ENCODE measurements around the gene PSPC1. TPM values are rescaled to one million over a fixed set of nuclear protein-coding genes. Genes with fewer than 3 reads are reported as not detected.

The PSPC1 gene
- total RNA-seq, 1 donor from 2014 or later: 86.7 TPM

DNA sequence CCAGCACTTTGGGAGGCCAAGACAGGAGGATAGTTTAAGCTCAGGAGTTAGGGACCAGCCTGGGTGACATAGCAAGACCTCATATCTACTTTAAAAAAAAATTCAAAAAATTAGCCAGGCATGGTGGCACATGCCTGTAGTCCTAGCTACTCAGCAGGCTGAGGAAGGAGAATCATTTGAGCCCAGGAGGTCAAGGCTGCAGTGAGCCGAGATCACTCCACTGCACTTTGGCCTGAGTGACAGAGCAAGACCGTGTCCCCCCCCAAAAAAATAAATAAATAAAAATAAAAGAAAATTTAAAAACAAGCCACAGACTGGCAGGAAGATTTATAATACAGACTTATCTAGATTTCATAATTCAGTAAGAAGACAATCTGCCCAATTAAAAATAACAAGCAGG is 14.8 kb downstream of the PSPC1 start:
- H3K4me3 Mint-ChIP-seq: no peak overlapping the region
- H3K27ac Mint-ChIP-seq: peak overlapping the region; percentile 69
- DNase-seq (ENCODE audit: low spot score in 2 of 2, unreplicated experiment in 2 of 2): no peak
- no peaks in the 10 kb centered on the region for H3K9me3 Mint-ChIP-seq
- H3K36me3 Mint-ChIP-seq: peaks cover 36% of the 10 kb centered on the region
- H3K27me3 Mint-ChIP-seq (ENCODE audit: low read depth): no peaks in the 10 kb centered on the region
- H3K4me1 Mint-ChIP-seq: peaks cover 9% of the 10 kb centered on the region
- TF ChIP-seq, protein P1, sequence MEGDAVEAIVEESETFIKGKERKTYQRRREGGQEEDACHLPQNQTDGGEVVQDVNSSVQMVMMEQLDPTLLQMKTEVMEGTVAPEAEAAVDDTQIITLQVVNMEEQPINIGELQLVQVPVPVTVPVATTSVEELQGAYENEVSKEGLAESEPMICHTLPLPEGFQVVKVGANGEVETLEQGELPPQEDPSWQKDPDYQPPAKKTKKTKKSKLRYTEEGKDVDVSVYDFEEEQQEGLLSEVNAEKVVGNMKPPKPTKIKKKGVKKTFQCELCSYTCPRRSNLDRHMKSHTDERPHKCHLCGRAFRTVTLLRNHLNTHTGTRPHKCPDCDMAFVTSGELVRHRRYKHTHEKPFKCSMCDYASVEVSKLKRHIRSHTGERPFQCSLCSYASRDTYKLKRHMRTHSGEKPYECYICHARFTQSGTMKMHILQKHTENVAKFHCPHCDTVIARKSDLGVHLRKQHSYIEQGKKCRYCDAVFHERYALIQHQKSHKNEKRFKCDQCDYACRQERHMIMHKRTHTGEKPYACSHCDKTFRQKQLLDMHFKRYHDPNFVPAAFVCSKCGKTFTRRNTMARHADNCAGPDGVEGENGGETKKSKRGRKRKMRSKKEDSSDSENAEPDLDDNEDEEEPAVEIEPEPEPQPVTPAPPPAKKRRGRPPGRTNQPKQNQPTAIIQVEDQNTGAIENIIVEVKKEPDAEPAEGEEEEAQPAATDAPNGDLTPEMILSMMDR (IDR thresholded peaks at IDR 0.05; ENCODE audit: unreplicated experiment): no peak

DNA sequence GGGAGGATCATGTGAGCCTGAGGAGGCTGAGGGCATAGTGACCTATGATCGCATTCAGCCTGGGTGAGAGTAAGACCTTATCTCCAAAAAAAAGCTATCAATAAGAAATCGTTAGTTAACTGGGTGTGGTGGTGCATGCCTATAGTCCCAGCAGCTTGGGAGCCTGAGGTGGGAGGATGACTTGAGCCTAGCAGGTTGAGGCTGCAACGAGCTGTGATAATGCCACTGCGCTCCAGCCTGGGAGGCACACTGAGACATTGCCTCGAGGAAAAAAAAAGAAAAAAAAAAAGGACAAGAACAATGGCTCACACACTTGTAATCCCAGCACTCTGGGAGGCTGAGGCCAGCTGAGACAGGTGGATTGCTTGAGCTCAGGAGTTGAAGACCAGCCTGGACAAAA is 16.2 kb downstream of the PSPC1 start:
- Mint-ChIP-seq H3K4me1 (peaks cover 14% of the 10 kb centered on the region), H3K27me3 (ENCODE audit: low read depth) (no peaks in the 10 kb centered on the region), H3K27ac (peak overlapping the region; percentile 30), H3K36me3 (peaks cover 34% of the 10 kb centered on the region), H3K4me3 (no peak overlapping the region), H3K9me3 (no peaks in the 10 kb centered on the region)
- no peak for DNase-seq (ENCODE audit: low spot score in 2 of 2, unreplicated experiment in 2 of 2)
- TF ChIP-seq, protein P1 (IDR thresholded peaks at IDR 0.05; ENCODE audit: unreplicated experiment): no peak

DNA sequence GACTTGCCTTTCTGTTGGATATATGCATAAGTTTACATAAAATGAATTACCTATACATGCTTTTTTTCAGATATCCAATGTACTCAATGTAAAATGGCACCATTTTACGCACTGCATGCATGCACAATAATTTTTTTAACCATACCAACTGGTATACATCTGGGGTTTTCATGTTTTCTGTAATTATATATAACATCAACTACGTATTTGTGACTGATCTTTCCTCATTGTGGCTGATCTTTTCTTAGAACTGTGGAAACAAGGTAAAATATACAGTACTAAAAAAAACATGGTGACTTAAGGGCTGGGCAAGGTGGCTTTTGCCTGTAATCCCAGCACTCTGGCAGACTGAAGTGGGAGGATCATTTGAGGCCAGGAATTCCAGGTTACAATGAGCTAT is 18.5 kb downstream of the PSPC1 start:
- H3K36me3 Mint-ChIP-seq: peaks cover 31% of the 10 kb centered on the region
- H3K27ac Mint-ChIP-seq: peak overlapping the region; percentile 56
- no peaks in the 10 kb centered on the region for H3K9me3 Mint-ChIP-seq
- H3K4me3 Mint-ChIP-seq: no peak overlapping the region
- no peak for DNase-seq (ENCODE audit: low spot score in 2 of 2, unreplicated experiment in 2 of 2)
- TF ChIP-seq, protein P1 (IDR thresholded peaks at IDR 0.05; ENCODE audit: unreplicated experiment): no peak
- no peaks in the 10 kb centered on the region for H3K27me3 Mint-ChIP-seq (ENCODE audit: low read depth)
- peaks cover 19% of the 10 kb centered on the region for H3K4me1 Mint-ChIP-seq

DNA sequence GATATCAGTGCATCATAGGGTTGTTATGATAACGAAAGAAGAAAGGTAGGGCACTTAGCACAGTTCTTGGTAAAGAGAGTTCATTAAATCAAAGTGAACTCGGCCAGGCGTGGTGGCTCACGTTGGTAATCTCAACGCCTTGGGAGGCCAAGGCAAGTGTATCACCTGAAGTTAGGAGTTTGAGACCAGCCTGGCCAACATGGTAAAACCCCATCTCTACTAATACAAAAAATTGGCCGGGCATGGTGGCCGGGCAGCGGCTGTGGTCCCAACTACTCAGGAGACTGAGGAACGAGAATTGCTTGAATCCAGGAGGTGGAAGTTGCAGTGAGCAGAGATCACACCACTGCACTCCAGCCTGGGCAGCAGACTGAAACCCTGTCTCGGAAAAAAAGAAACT is 19.1 kb downstream of the PSPC1 start:
- Mint-ChIP-seq H3K4me3 (no peak overlapping the region), H3K27me3 (ENCODE audit: low read depth) (no peaks in the 10 kb centered on the region), H3K27ac (peak overlapping the region; percentile 73), H3K9me3 (no peaks in the 10 kb centered on the region), H3K36me3 (peaks cover 37% of the 10 kb centered on the region), H3K4me1 (peaks cover 19% of the 10 kb centered on the region)
- no peak for DNase-seq (ENCODE audit: low spot score in 2 of 2, unreplicated experiment in 2 of 2)
- TF ChIP-seq, protein P1 (IDR thresholded peaks at IDR 0.05; ENCODE audit: unreplicated experiment): no peak

DNA sequence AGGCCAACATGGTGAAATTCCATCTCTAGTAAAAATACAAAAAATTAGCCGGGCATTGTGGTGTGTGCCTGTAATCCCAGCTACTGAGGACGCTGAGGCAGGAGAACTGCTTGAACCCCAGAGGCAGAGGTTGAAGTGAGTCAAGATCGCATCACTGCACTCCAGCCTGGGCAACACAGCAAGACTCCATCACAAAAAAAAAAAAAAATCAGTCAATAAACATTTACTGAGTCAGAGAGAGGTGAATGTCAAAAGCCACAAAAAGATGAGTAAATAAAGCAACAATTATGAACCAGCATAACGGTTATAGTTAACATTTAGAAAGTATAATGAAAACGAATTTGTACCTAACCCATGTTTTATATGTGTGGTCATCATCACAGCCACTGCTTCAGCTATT is 23.1 kb downstream of the PSPC1 start:
- Mint-ChIP-seq H3K36me3 (peaks cover 50% of the 10 kb centered on the region), H3K27ac (no peak overlapping the region), H3K4me3 (no peak overlapping the region), H3K4me1 (peaks cover 10% of the 10 kb centered on the region), H3K9me3 (no peaks in the 10 kb centered on the region), H3K27me3 (ENCODE audit: low read depth) (no peaks in the 10 kb centered on the region)
- no peak for DNase-seq (ENCODE audit: low spot score in 2 of 2, unreplicated experiment in 2 of 2)
- TF ChIP-seq, protein P1 (IDR thresholded peaks at IDR 0.05; ENCODE audit: unreplicated experiment): no peak

DNA sequence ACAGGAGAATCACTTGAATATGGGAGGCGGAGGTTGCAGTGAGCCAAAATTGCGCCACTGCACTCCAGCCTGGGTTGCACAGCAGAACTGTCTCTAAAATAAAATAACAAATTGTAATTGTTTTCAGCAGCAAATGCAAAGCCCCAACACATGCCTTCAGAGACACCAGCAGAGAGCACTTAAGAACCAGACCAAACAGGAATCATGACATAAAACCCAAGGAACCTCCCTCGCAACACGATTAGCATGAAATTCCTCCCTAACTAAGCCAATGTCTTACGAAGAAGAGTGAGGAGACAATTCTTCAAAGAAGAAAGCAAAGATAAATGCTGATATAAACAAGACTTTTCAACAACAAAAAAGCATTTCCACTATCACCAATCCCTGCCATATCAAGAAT is 40.1 kb downstream of the PSPC1 start:
- no peaks in the 10 kb centered on the region for H3K9me3 Mint-ChIP-seq
- peaks cover 24% of the 10 kb centered on the region for H3K36me3 Mint-ChIP-seq
- H3K27me3 Mint-ChIP-seq (ENCODE audit: low read depth): no peaks in the 10 kb centered on the region
- no peaks in the 10 kb centered on the region for H3K4me1 Mint-ChIP-seq
- TF ChIP-seq, protein P1 (IDR thresholded peaks at IDR 0.05; ENCODE audit: unreplicated experiment): no peak
- H3K27ac Mint-ChIP-seq: peak overlapping the region; percentile 37
- H3K4me3 Mint-ChIP-seq: no peak overlapping the region
- no peak for DNase-seq (ENCODE audit: low spot score in 2 of 2, unreplicated experiment in 2 of 2)
